Measurements from ENCODE around the gene HPS1. TPM values are rescaled to one million over a fixed set of nuclear protein-coding genes. Genes with fewer than 3 reads are reported as not detected.

Gene HPS1
- total and polyA plus RNA-seq, 2 of the 8 experiments (the other 6 are each of a cell fraction or from before 2014, with no cell fraction given), result 38.7 to 61.7 TPM

DNA sequence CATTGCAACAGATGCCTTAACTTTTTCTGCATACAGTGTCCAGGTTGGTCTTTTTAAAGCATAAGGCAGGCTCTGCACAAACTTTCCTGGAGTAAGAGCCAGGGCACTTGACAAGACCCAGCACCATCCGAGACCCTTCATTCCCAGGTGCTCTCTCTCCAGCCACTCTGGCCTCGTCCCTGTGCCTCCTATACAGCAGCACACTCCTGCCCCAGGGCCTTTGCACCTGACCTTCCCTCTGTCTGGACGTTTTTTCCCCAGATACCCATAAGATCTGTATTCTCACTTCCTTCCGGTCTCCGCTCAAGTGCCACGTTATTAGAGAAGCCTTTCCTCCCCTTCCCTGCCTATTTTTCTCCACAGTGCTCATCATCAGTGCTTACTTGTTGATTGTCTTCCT is 57.3 kb downstream of the HPS1 start:
- Histone ChIP-seq H3K14ac (ENCODE audit: insufficient read length) (no peak overlapping the region), H2BK12ac (ENCODE audit: low read depth, low read length) (no peak overlapping the region), H3K23ac (ENCODE audit: insufficient read length) (no peak overlapping the region), H2BK20ac (ENCODE audit: low read length) (no peak overlapping the region), H4K5ac (ENCODE audit: insufficient read length, low read depth, low read length) (no peak overlapping the region), H2BK15ac (ENCODE audit: low read length) (no peak overlapping the region), H3K9ac (replicated peaks in 1 of 4; ENCODE audit: extremely low read depth in 1 of 4, low read depth in 3 of 4, low read length in 3 of 4) (no peak overlapping the region), H3K79me1 (ENCODE audit: low read depth, low read length) (no peaks in the 10 kb centered on the region), H3K4me1 (replicated peaks in 1 of 4; ENCODE audit: control insufficient read depth in 3 of 4, insufficient read depth in 4 of 4, low read length in 3 of 4) (no peaks in the 10 kb centered on the region), H3K79me2 (ENCODE audit: control insufficient read depth in 1 of 2, insufficient read depth in 2 of 2, low read length in 2 of 2) (no peaks in the 10 kb centered on the region), H2AK5ac (ENCODE audit: low read depth, low read length) (no peak overlapping the region), H3K27ac (ENCODE audit: low read depth, low read length) (no peak overlapping the region), H3K9me3 (ENCODE audit: insufficient read depth in 2 of 2, low read depth in 1 of 2, low read length in 1 of 2) (no peaks in the 10 kb centered on the region), H3K4me3 (ENCODE audit: extremely low read depth in 1 of 4, insufficient read depth in 2 of 4, low read depth in 3 of 4, low read length in 4 of 4) (no peak overlapping the region), H3K23me2 (ENCODE audit: low read depth, low read length) (no peaks in the 10 kb centered on the region), H2AFZ (ENCODE audit: low read length) (no peak overlapping the region), H4K20me1 (replicated peaks in 1 of 2; ENCODE audit: control insufficient read depth in 1 of 2, insufficient read depth in 2 of 2, low read length in 2 of 2) (no peaks in the 10 kb centered on the region), H3K27me3 (replicated peaks in 1 of 4; ENCODE audit: control insufficient read depth in 3 of 4, extremely low read depth in 1 of 4, insufficient read depth in 3 of 4, low read length in 3 of 4) (no peaks in the 10 kb centered on the region), H4K8ac (ENCODE audit: extremely low read depth, insufficient read depth, low read length) (no peak overlapping the region), H4K91ac (replicated peaks; ENCODE audit: insufficient read length, low read length) (no peak overlapping the region), H3K18ac (ENCODE audit: extremely low read depth, low read length) (no peak overlapping the region), H3K4ac (replicated peaks; ENCODE audit: insufficient read length, low read depth, low read length) (no peak overlapping the region), H2BK120ac (replicated peaks; ENCODE audit: low read depth, low read length) (no peak overlapping the region), H3K56ac (replicated peaks; ENCODE audit: insufficient read length, low read depth, low read length) (no peak overlapping the region), H3K4me2 (ENCODE audit: insufficient read depth in 1 of 2, low read depth in 2 of 2, low read length in 2 of 2) (no peak overlapping the region), H3K36me3 (ENCODE audit: control insufficient read depth in 2 of 4, insufficient read depth in 4 of 4, low read length in 3 of 4) (no peaks in the 10 kb centered on the region), H2BK5ac (ENCODE audit: low read depth, low read length) (no peak overlapping the region)
- ChIA-PET CTCF (ENCODE audit: partially characterized antibody) (interaction anchor here (1.1 to 2.1 kb wide), 2 partner anchors 14 to 36 kb away, joined by 3 to 7 read pairs; no protein-coding TSS in a partner anchor), POLR2A (ENCODE audit: partially characterized antibody) (no interaction called here)
- TF ChIP-seq CBX5 (IDR thresholded peaks at IDR 0.05; ENCODE audit: low read depth, low read length), result no peak
- no peak for TF ChIP-seq JUN (IDR thresholded peaks at IDR 0.05; ENCODE audit: low read depth, low read length)
- TF ChIP-seq EZH2 (IDR thresholded peaks at IDR 0.05; ENCODE audit: low read depth, low read length, severe bottlenecking), result no peak
- TF ChIP-seq TCF12 (IDR thresholded peaks at IDR 0.05; ENCODE audit: low read depth, low read length), result no peak
- TF ChIP-seq TAF7 (optimal IDR thresholded peaks at IDR 0.05; ENCODE audit: borderline replicate concordance, low read depth, low read length), result no peak
- TF ChIP-seq SIN3A (conservative IDR thresholded peaks at IDR 0.05 in 1 of 2, IDR thresholded peaks at IDR 0.05 in 1 of 2; ENCODE audit: low read depth in 1 of 2, low read length in 2 of 2), result no peak
- no peak for TF ChIP-seq CEBPB (IDR thresholded peaks at IDR 0.05; ENCODE audit: low read depth, low read length)
- TF ChIP-seq RBBP5 (IDR thresholded peaks at IDR 0.05; ENCODE audit: borderline replicate concordance, low read depth, low read length), result no peak
- TF ChIP-seq KDM5A (IDR thresholded peaks at IDR 0.05; ENCODE audit: low read length), result no peak
- TF ChIP-seq, protein P1, sequence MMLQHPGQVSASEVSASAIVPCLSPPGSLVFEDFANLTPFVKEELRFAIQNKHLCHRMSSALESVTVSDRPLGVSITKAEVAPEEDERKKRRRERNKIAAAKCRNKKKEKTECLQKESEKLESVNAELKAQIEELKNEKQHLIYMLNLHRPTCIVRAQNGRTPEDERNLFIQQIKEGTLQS (IDR thresholded peaks at IDR 0.05; ENCODE audit: insufficient read depth, low read depth, low read length), result no peak
- no peak for TF ChIP-seq TEAD4 (IDR thresholded peaks at IDR 0.05; ENCODE audit: low read depth, low read length)
- DNase-seq (ENCODE audit: low read depth in 1 of 2, low spot score in 2 of 2) (no peak), FAIRE-seq (no peak)
- WGBS, 2 experiments (ENCODE audit: extremely low coverage in 1 of 2, insufficient coverage in 1 of 2, insufficient read length in 1 of 2, insufficient replicate concordance in 2 of 2, low coverage in 1 of 2, low lambda C conversion rate in 2 of 2, missing lambda C conversion rate in 1 of 2), result 94% methylated on average over 6 of the region's 6 CpGs; no CpG with 5 or more reads in 1 of the 2 experiments

All from H1 (cell line).